ENCODE results near the gene BRPF1. TPM values are rescaled to one million over a fixed set of nuclear protein-coding genes. Genes with fewer than 3 reads are reported as not detected.

BRPF1 gene
- total RNA-seq, 4 donors from 2014 or later, result 9.4 to 18.7 (median 14.9) TPM

DNA sequence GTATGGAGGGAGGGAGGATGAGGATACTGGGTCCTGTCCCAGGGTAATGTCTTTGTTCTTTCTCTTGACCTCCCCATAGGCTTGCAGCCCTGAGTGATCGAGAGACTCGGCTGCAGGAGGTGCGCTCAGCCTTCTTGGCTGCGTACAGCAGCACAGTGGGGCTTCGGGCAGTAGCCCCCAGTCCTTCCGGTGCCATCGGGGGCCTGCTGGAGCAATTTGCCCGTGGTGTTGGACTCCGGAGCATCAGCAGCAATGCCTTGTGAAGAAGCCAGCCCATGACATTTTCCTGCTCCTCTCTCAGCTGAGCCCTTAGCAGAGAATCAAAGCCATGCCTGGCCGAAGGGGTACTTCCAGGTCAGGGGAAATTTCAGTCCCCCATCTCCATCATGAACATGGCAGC, 29.8 kb upstream of the BRPF1 start:
- Histone ChIP-seq H3K4me1 (peaks cover 11 to 19% (median 16%) of the 10 kb centered on the region in 4 donors), H3K27ac (no peak overlapping the region), H3K27me3 (peaks cover 19% of the 10 kb centered on the region), H3K4me3 (no peak overlapping the region), H3K36me3 (peaks cover 0 to 22% (median 0%) of the 10 kb centered on the region in 4 donors), H3K9me3 (no peaks in the 10 kb centered on the region)
- TF ChIP-seq POLR2A (IDR thresholded peaks at IDR 0.05), result no peak
- TF ChIP-seq, protein P1, sequence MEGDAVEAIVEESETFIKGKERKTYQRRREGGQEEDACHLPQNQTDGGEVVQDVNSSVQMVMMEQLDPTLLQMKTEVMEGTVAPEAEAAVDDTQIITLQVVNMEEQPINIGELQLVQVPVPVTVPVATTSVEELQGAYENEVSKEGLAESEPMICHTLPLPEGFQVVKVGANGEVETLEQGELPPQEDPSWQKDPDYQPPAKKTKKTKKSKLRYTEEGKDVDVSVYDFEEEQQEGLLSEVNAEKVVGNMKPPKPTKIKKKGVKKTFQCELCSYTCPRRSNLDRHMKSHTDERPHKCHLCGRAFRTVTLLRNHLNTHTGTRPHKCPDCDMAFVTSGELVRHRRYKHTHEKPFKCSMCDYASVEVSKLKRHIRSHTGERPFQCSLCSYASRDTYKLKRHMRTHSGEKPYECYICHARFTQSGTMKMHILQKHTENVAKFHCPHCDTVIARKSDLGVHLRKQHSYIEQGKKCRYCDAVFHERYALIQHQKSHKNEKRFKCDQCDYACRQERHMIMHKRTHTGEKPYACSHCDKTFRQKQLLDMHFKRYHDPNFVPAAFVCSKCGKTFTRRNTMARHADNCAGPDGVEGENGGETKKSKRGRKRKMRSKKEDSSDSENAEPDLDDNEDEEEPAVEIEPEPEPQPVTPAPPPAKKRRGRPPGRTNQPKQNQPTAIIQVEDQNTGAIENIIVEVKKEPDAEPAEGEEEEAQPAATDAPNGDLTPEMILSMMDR (IDR thresholded peaks at IDR 0.05), result no peak
- TF ChIP-seq POLR2AphosphoS5 (IDR thresholded peaks at IDR 0.05), result no peak
- TF ChIP-seq EP300 (IDR thresholded peaks at IDR 0.05; ENCODE audit: low read depth), result no peak
- intact Hi-C loops (cut with DNase I; ENCODE audit: low total_unique reads) (no loop called here), in situ Hi-C loops (cut with MboI; ENCODE audit: low pct_ligation_motif_present in 1 of 4, low pct_unique_long_range_greater_than_20kb in 1 of 4, low sequenced_read_pairs in 3 of 4) (no loop called here)
- 98% methylated on average over 10 of the region's 10 CpGs; no CpG with 5 or more reads in 1 of the 2 donors for WGBS, 2 donors (ENCODE audit: low coverage in 1 of 2)
- no peak for DNase-seq

DNA sequence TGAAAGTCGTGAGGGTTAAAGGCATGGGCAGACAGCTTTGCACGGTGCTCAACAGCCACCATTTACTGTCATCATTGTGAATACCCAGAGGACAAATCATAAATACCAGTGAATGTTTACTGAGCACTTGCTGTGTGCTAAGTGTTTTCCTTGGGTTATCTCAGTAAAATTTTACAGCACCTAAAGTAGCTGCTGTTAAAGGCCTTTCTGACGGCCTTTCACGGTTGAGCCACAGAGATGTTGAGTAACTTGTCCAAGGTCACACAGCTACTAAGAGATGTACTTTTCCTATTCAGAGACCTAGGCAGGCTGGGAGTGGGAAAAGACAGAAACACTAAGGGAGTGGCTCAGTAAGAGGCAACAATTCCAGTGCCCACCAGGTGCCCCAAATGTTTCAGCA, 28.3 kb upstream of the BRPF1 start:
- no peaks in the 10 kb centered on the region for H3K9me3 ChIP-seq
- 77 to 84% methylated on average over 3 to 4 of the region's 4 CpGs for WGBS, 2 donors (ENCODE audit: low coverage in 1 of 2)
- no peak overlapping the region for H3K27ac ChIP-seq
- intact Hi-C loops (cut with DNase I; ENCODE audit: low total_unique reads), result no loop called here
- DNase-seq, result no peak
- no peak overlapping the region for H3K4me3 ChIP-seq
- in situ Hi-C loops (cut with MboI; ENCODE audit: low pct_ligation_motif_present in 1 of 4, low pct_unique_long_range_greater_than_20kb in 1 of 4, low sequenced_read_pairs in 3 of 4), result no loop called here
- TF ChIP-seq, protein P1 (IDR thresholded peaks at IDR 0.05), result no peak
- no peak for TF ChIP-seq POLR2AphosphoS5 (IDR thresholded peaks at IDR 0.05)
- no peak for TF ChIP-seq POLR2A (IDR thresholded peaks at IDR 0.05)
- TF ChIP-seq EP300 (IDR thresholded peaks at IDR 0.05; ENCODE audit: low read depth), result no peak
- peaks cover 0 to 11% (median 0%) of the 10 kb centered on the region in 4 donors for H3K36me3 ChIP-seq
- H3K27me3 ChIP-seq, result peaks cover 19% of the 10 kb centered on the region
- H3K4me1 ChIP-seq, result peaks cover 11 to 19% (median 16%) of the 10 kb centered on the region in 4 donors

DNA sequence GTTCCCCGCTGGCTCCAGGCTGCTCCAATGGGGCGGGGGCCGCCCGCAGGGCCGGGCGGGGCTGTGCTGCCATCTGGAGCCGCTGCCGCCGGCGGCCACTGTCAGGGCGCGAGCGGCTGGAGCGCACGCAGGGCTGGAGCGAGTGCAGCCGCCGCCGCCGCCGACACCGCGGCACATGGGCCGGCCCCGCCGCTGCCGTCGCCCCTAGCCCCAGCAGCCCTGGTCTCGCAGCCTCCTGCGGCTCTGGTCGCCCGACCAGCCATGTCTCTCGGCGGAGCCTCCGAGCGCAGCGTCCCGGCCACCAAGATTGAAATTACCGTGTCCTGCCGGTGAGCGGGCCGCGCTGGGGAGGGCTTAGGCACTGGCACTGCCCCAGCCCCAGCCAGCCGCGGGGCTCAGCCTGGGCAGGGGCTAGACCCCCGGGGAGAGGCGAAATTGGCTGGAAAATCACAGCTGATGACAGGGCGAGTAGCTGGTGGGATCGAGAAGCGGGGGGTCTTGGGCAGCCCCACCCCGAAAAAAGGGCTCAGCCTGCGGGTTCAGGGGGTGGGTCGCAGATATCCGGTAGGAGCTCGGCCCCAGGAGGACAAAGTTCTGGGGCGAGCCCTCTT, 27.7 kb upstream of the BRPF1 start, which contains the start of gene CPNE9:
CPNE9 (plus strand) TSS at position 98 of the 611 bp plus-strand sequence; CDS start at position 262, 164 bp downstream.
- Histone ChIP-seq H3K36me3 (peaks cover 0 to 6% (median 0%) of the 10 kb centered on the region in 4 donors), H3K27me3 (peaks cover 19% of the 10 kb centered on the region), H3K9me3 (no peaks in the 10 kb centered on the region), H3K4me1 (peaks cover 11 to 19% (median 16%) of the 10 kb centered on the region in 4 donors), H3K4me3 (peak within 1 kb of the TSS in 3 of 4 donors; percentile 1 to 43 (median 30)), H3K27ac (no peak within 1 kb of the TSS)
- DNase-seq, result no peak
- in situ Hi-C loops (cut with MboI; ENCODE audit: low pct_ligation_motif_present in 1 of 4, low pct_unique_long_range_greater_than_20kb in 1 of 4, low sequenced_read_pairs in 3 of 4), result no loop called here
- 4% methylated on average over 23 of the region's 56 CpGs; no CpG with 5 or more reads in 1 of the 2 donors for WGBS, 2 donors (ENCODE audit: low coverage in 1 of 2)
- TF ChIP-seq POLR2A (IDR thresholded peaks at IDR 0.05), result no peak
- no peak for TF ChIP-seq EP300 (IDR thresholded peaks at IDR 0.05; ENCODE audit: low read depth)
- TF ChIP-seq, protein P1 (IDR thresholded peaks at IDR 0.05), result no peak
- intact Hi-C loops (cut with DNase I; ENCODE audit: low total_unique reads), result no loop called here

DNA sequence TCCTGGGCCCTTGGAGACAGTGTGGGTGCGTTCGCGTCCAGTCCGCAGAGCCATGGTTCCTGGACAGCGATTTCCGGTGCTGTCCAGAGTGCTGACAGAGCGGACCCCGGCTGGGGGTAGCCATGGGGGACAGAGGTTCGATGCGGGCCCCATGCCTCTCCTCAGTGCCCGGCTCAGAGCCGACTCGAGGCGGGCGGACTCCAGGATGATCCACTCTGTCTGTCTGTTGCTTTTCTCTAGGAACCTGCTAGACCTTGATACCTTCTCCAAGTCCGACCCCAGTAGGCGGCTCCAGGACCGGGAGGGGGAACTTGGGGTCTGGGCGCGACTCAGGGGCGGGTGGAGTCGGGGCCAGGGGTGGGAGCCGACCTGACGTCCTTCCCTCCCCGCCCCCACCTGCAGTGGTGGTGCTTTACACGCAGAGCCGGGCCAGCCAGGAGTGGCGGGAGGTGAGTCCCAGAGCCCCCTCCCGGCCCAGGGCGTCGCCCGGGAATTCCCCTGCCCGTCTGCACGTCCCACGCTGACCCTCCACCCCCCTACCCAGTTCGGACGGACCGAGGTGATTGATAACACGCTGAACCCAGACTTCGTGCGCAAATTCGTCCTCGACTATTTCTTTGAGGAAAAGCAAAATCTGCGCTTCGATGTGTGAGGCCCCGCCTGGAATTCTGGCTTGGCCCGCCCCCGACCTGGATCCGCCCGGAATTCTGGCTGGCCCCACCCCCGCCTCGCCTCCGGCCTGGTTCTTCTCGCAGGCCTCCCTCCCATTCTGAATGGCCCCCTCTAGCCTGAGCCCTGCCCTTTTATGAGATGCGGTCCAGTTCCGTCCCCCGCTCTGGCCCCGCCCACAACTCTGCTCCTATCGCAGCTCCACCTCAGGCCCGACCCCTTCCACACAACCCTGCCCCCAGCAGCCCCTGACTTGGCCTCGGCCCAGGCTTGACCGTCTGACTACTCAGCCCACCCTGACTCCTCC, 26.9 kb upstream of the BRPF1 start:
- intact Hi-C loops (cut with DNase I; ENCODE audit: low total_unique reads), result no loop called here
- in situ Hi-C loops (cut with MboI; ENCODE audit: low pct_ligation_motif_present in 1 of 4, low pct_unique_long_range_greater_than_20kb in 1 of 4, low sequenced_read_pairs in 3 of 4), result no loop called here
- WGBS, 2 donors (ENCODE audit: low coverage in 1 of 2), result 4% methylated on average over 42 of the region's 62 CpGs; no CpG with 5 or more reads in 1 of the 2 donors
- Histone ChIP-seq H3K4me3 (peak overlapping the region in 3 of 4 donors; percentile 1 to 43 (median 30)), H3K27ac (no peak overlapping the region), H3K9me3 (no peaks in the 10 kb centered on the region), H3K36me3 (peaks cover 0 to 6% (median 0%) of the 10 kb centered on the region in 4 donors), H3K27me3 (peaks cover 19% of the 10 kb centered on the region), H3K4me1 (peaks cover 11 to 19% (median 16%) of the 10 kb centered on the region in 4 donors)
- TF ChIP-seq POLR2A (IDR thresholded peaks at IDR 0.05), result no peak
- TF ChIP-seq POLR2AphosphoS5 (IDR thresholded peaks at IDR 0.05), result no peak
- TF ChIP-seq, protein P1 (IDR thresholded peaks at IDR 0.05), result no peak
- no peak for TF ChIP-seq EP300 (IDR thresholded peaks at IDR 0.05; ENCODE audit: low read depth)
- peak; percentile 26 for DNase-seq

Measured in transverse colon (tissue), 4 donors.